Measurements from ENCODE around the gene ELP5. TPM values are rescaled to one million over a fixed set of nuclear protein-coding genes. Genes with fewer than 3 reads are reported as not detected.
A peak's percentile ranks its signal among the peaks of the same experiment; 100 is the strongest.

ELP5 gene
- total and polyA plus RNA-seq, 2 donors (not counting 3 experiments of a cell fraction or from before 2014, with no cell fraction given) = 44.4 to 54.7 TPM

DNA sequence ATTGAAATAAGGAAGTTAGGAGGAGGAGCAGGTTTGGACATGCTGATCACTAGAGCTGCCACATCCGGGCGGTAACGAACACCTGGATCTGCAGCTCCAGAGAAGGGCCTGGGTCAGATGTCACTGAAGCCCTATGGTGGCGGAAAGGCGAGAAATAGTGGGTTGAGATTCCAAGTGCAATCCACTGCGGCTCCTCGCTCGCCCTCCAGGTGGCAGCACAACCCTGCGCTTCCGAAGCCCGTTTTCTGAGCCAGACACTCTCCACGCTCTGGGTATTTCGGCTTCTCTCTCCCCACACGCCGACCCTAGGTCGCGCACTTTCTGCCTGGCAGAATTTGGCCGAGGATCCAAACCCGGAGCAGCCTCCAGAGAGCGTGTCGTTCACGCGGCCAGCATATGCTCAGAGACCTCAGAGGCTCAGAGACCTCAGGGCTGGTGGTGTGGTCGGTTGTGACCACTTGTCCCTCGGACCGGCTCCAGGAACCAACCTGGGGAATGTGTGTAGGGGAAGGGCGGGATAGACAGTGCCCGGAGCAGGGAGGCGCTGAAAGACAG, 28.6 kb downstream of the ELP5 start:
- Histone ChIP-seq H3K4me1 (ENCODE audit: control insufficient read depth, extremely low read depth, insufficient read depth, low read length) (peaks cover 9% of the 10 kb centered on the region), H3K4me3 (replicated peaks in 1 of 3; ENCODE audit: insufficient read depth in 1 of 3, low read depth in 1 of 3, low read length in 3 of 3) (peak overlapping the region in 2 of 3 experiments; percentile 13 to 33), H3K4me2 (ENCODE audit: insufficient read depth, low read length) (peak overlapping the region; percentile 62), H3K9ac (replicated peaks; ENCODE audit: extremely low read depth, insufficient read depth, low read length) (no peak overlapping the region), H3K27me3 (ENCODE audit: control insufficient read depth in 2 of 2, insufficient read depth in 2 of 2, low read length in 2 of 2) (peaks cover 4 to 5% of the 10 kb centered on the region in 2 experiments), H3K9me3 (replicated peaks; ENCODE audit: control insufficient read depth, insufficient read depth, low read length) (no peaks in the 10 kb centered on the region), H3K9me1 (replicated peaks; ENCODE audit: control insufficient read depth, extremely low read depth, insufficient read depth, low read length) (no peaks in the 10 kb centered on the region), H4K20me1 (replicated peaks; ENCODE audit: control insufficient read depth, extremely low read depth, insufficient read depth, low read length) (no peaks in the 10 kb centered on the region), H3K27ac (ENCODE audit: insufficient read depth, low read depth, low read length) (no peak overlapping the region), H3K36me3 (ENCODE audit: control insufficient read depth in 2 of 2, extremely low read depth in 1 of 2, insufficient read depth in 2 of 2, low read length in 2 of 2) (no peaks in the 10 kb centered on the region), H3K79me2 (ENCODE audit: control insufficient read depth, insufficient read depth, low read length) (no peaks in the 10 kb centered on the region), H2AFZ (ENCODE audit: low read depth, low read length) (peak overlapping the region; percentile 32)
- peak; percentile 77 for DNase-seq (ENCODE audit: low read depth, low spot score)
- peak; percentile 92 to 96 for TF ChIP-seq CTCF (IDR thresholded peaks at IDR 0.05; ENCODE audit: extremely low read depth in 1 of 2, insufficient read depth in 1 of 2, low read depth in 1 of 2, low read length in 2 of 2)
- TF ChIP-seq MAX (IDR thresholded peaks at IDR 0.05; ENCODE audit: insufficient read depth, insufficient read length) = no peak
- TF ChIP-seq GATA2 (IDR thresholded peaks at IDR 0.05; ENCODE audit: insufficient read depth, insufficient read length, low read depth, low read length) = no peak
- TF ChIP-seq POLR2AphosphoS5 (IDR thresholded peaks at IDR 0.05; ENCODE audit: insufficient read depth, low read depth, low read length) = no peak
- TF ChIP-seq POLR2A (IDR thresholded peaks at IDR 0.05; ENCODE audit: low read depth, low read length) = no peak
- no peak for TF ChIP-seq FOS (IDR thresholded peaks at IDR 0.05; ENCODE audit: borderline replicate concordance, insufficient read depth, low read length)
- TF ChIP-seq MYC (IDR thresholded peaks at IDR 0.05; ENCODE audit: low read depth, low read length) = no peak
- no TSS peak for BruUV-seq (replicated peaks)
- FAIRE-seq = peak; percentile 98
- intact Hi-C loops (cut with micrococcal nuclease) (loop anchor here (1.0 to 2.0 kb wide), 5 partner anchors 16 to 65 kb away; partner anchors contain the start of genes ELP5, GABARAP and NEURL4), dilution Hi-C loops (cut with MboI; ENCODE audit: extremely low pct_ligation_motif_present, low sequenced_read_pairs) (no loop called here)
- CTCF ChIA-PET = interaction anchor here (0.6 to 10.2 kb wide), 13 partner anchors 9 to 280 kb away, joined by 3 to 170 read pairs (median 5); partner anchors contain the start of genes ACADVL and DLG4
- POLR2A ChIA-PET = interaction anchor here (1.2 kb wide), 1 partner anchor 49 kb away, joined by 5 read pairs; no protein-coding TSS in a partner anchor
